HEK293 (cell line): ENCODE measurements around the gene KLF12.
A peak's percentile ranks its signal among the peaks of the same experiment; 100 is the strongest.

Experiments
- CTCF ChIA-PET: fragments of 350-600 bp; formaldehyde crosslinking; extraction: SDS; loops from one replicate; lab custom pipeline; 2021; ENCODE audit warnings: antibody characterized with exemption; lab: Yijun Ruan, JAX
- POLR2A ChIA-PET: fragments of 300-600 bp; formaldehyde crosslinking; extraction: SDS; loops from one replicate; lab custom pipeline; 2020; ENCODE audit warnings: antibody characterized with exemption, inconsistent platforms; lab: Yijun Ruan, JAX
- H3K27ac ChIP-seq: fragments of 200-500 bp; sonication (Bioruptor generic); 2 replicates; pipeline ENCODE4 v1.5.1; 2014; ENCODE audit warnings: low read depth, low read length, control low read depth, inconsistent platforms; ENCODE audit errors: extremely low read depth
- H3K36me3 ChIP-seq, 2 experiments: fragments of 200-500 bp in 1 of 2; sonication (Bioruptor generic) in 1 of 2; 1 replicate in 1 of 2; 2 replicates in 1 of 2; pipeline ENCODE4 v1.5.1; 2014 to 2017; ENCODE audit warnings: inconsistent platforms in 2 of 2, low read length in 2 of 2; ENCODE audit not compliant: control insufficient read depth in 2 of 2, insufficient read depth in 1 of 2
- H3K4me1 ChIP-seq: fragments of 200-500 bp; sonication (Bioruptor generic); 2 replicates; pipeline ENCODE4 v1.5.1; 2014; ENCODE audit warnings: mild to moderate bottlenecking, low read length, inconsistent platforms; ENCODE audit not compliant: control insufficient read depth, insufficient read depth
- H3K4me3 ChIP-seq: 2 replicates; pipeline ENCODE4 v1.5.1; 2011; ENCODE audit warnings: low read depth, mild to moderate bottlenecking, control low read depth, low read length, moderate library complexity
- H3K9me3 ChIP-seq: fragments of 200-500 bp; sonication (Bioruptor generic); 2 replicates; pipeline ENCODE4 v1.5.1; 2014; ENCODE audit warnings: low read depth, low read length, inconsistent platforms; ENCODE audit not compliant: control insufficient read depth, insufficient read depth
- BCL11B ChIP-seq: fragments of 450-650 bp; formaldehyde crosslinking; IDR thresholded peaks from 2 replicates; pipeline ENCODE4 v1.5.1; 2016; ENCODE audit warnings: low read depth, missing biosample characterization, missing genetic modification characterization
- GLIS2 ChIP-seq: fragments of 450-650 bp; formaldehyde crosslinking; IDR thresholded peaks from 2 replicates; pipeline ENCODE4 v1.5.1; 2016; ENCODE audit warnings: missing biosample characterization, missing genetic modification characterization
- HOXC10 ChIP-seq: sonication (generic); formaldehyde crosslinking; IDR thresholded peaks from 2 replicates; pipeline ENCODE4 v1.8.1; 2023; ENCODE audit warnings: mild to moderate bottlenecking, missing genetic modification reagents
- IKZF3 ChIP-seq: fragments of 450-650 bp; IDR thresholded peaks from 2 replicates; pipeline ENCODE4 v1.5.0; 2018; ENCODE audit warnings: missing biosample characterization, mild to moderate bottlenecking, missing genetic modification characterization, moderate library complexity
- KLF17 ChIP-seq: fragments of 450-650 bp; formaldehyde crosslinking; IDR thresholded peaks from 2 replicates; pipeline ENCODE4 v1.5.1; 2016; ENCODE audit warnings: missing biosample characterization, missing genetic modification characterization
- PRDM1 ChIP-seq: fragments of 450-650 bp; formaldehyde crosslinking; IDR thresholded peaks from 2 replicates; pipeline ENCODE4; 2016; ENCODE audit warnings: missing biosample characterization, missing genetic modification characterization
- PRDM6 ChIP-seq: fragments of 450-650 bp; formaldehyde crosslinking; IDR thresholded peaks from 2 replicates; pipeline ENCODE4 v1.5.1; 2017; ENCODE audit warnings: missing biosample characterization, missing genetic modification characterization
- SP2 ChIP-seq: fragments of 450-650 bp; formaldehyde crosslinking; IDR thresholded peaks from 2 replicates; pipeline ENCODE4 v1.5.1; 2016; ENCODE audit warnings: missing biosample characterization, missing genetic modification characterization
- TRIM28 ChIP-seq: IDR thresholded peaks from 2 replicates; pipeline ENCODE4 v1.6.1; 2011; ENCODE audit warnings: low read length, control low read depth, borderline replicate concordance
- YY2 ChIP-seq: fragments of 450-650 bp; formaldehyde crosslinking; IDR thresholded peaks from 2 replicates; pipeline ENCODE4 v1.5.1; 2016; ENCODE audit warnings: missing biosample characterization, missing genetic modification characterization
- ZBTB20 ChIP-seq: fragments of 450-650 bp; formaldehyde crosslinking; IDR thresholded peaks from 2 replicates; pipeline ENCODE4 v1.5.1; 2016; ENCODE audit warnings: missing biosample characterization, missing genetic modification characterization
- ZBTB48 ChIP-seq: fragments of 450-650 bp; formaldehyde crosslinking; IDR thresholded peaks from 2 replicates; pipeline ENCODE4 v1.5.1; 2016; ENCODE audit warnings: missing biosample characterization, missing genetic modification characterization
- ZNF184 ChIP-seq: fragments of 450-650 bp; IDR thresholded peaks from 2 replicates; pipeline ENCODE4 v1.5.1; 2018; ENCODE audit warnings: missing biosample characterization, mild to moderate bottlenecking, missing genetic modification characterization
- ZNF488 ChIP-seq: fragments of 450-650 bp; formaldehyde crosslinking; IDR thresholded peaks from 2 replicates; pipeline ENCODE4 v1.5.1; 2016; ENCODE audit warnings: missing biosample characterization, missing genetic modification characterization
- ZNF549 ChIP-seq: fragments of 450-650 bp; IDR thresholded peaks from 2 replicates; pipeline ENCODE4 v1.5.1; 2018; ENCODE audit warnings: missing biosample characterization, missing genetic modification characterization, mild to moderate bottlenecking, inconsistent platforms, moderate library complexity
- ZNF558 ChIP-seq: fragments of 450-650 bp; formaldehyde crosslinking; IDR thresholded peaks from 2 replicates; pipeline ENCODE4 v1.5.1; 2016; ENCODE audit warnings: missing biosample characterization, missing genetic modification characterization
- ZNF560 ChIP-seq: fragments of 450-650 bp; formaldehyde crosslinking; IDR thresholded peaks from 2 replicates; pipeline ENCODE4 v1.5.1; 2017; ENCODE audit warnings: missing biosample characterization, missing genetic modification characterization, borderline replicate concordance
- ZNF623 ChIP-seq: fragments of 450-650 bp; formaldehyde crosslinking; IDR thresholded peaks from 2 replicates; pipeline ENCODE4 v1.5.1; 2016; ENCODE audit warnings: missing biosample characterization, missing genetic modification characterization
- ZNF670 ChIP-seq: fragments of 450-650 bp; formaldehyde crosslinking; IDR thresholded peaks from 2 replicates; pipeline ENCODE4 v1.5.1; 2016; ENCODE audit warnings: missing biosample characterization, missing genetic modification characterization, low read depth
- ZNF785 ChIP-seq: fragments of 450-650 bp; formaldehyde crosslinking; IDR thresholded peaks from 2 replicates; pipeline ENCODE4 v1.5.1; 2016; ENCODE audit warnings: missing biosample characterization, missing genetic modification characterization
- TF ChIP-seq, protein P1 (sequence below): fragments of 450-650 bp; formaldehyde crosslinking; IDR thresholded peaks from 2 replicates; pipeline ENCODE4 v1.5.1; 2016; ENCODE audit warnings: missing biosample characterization, missing genetic modification characterization
- TF ChIP-seq, protein P2 (sequence below): fragments of 450-650 bp; formaldehyde crosslinking; optimal IDR thresholded peaks from 2 replicates; pipeline ENCODE3; 2016; ENCODE audit warnings: missing biosample characterization, mild to moderate bottlenecking, missing genetic modification characterization

Gene KLF12

DNA sequence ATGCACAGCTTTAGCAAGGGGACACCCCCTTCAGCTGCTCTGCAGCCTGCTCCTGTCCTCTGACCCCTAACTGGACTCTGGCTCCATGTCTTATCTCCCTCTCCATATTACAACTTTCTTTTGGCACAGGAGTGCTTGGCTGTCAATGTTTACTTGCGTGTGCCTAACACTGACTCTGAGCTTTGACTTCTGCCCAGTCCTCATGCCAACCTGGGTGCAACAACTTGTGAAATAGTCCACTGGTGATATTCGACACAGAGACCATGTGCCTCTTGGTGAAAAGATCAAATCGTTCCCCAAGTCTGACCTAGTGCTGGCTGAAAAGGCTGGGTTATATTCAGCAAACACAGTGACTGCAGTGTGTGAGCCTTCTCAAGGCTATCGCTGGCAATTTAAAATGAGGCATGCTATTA lies 34.1 kb upstream of the KLF12 start (continued):
- TF ChIP-seq, protein P1, sequence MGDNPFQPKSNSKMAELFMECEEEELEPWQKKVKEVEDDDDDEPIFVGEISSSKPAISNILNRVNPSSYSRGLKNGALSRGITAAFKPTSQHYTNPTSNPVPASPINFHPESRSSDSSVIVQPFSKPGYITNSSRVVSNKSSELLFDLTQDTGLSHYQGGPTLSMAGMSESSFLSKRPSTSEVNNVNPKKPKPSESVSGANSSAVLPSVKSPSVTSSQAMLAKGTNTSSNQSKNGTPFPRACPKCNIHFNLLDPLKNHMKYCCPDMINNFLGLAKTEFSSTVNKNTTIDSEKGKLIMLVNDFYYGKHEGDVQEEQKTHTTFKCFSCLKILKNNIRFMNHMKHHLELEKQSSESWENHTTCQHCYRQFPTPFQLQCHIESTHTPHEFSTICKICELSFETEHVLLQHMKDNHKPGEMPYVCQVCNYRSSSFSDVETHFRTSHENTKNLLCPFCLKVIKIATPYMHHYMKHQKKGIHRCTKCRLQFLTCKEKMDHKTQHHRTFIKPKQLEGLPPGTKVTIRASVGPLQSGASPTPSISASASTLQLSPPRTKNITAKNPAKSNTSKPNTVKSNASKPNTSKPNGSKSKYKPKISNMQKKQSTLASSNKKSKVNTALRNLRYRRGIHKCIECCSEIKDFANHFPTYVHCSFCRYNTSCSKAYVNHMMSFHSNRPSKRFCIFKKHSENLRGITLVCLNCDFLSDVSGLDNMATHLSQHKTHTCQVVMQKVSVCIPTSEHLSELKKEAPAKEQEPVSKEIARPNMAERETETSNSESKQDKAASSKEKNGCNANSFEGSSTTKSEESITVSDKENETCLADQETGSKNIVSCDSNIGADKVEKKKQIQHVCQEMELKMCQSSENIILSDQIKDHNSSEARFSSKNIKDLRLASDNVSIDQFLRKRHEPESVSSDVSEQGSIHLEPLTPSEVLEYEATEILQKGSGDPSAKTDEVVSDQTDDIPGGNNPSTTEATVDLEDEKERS (tag by site-specific recombination), result no peak
- TF ChIP-seq YY2 (tag by site-specific recombination), result no peak
- no peak for TF ChIP-seq HOXC10

GRCh38 chr13:74166261-74167004 lies 32.2 kb upstream of the KLF12 start:
- no peaks in the 10 kb centered on the region for H3K36me3 ChIP-seq
- no peaks in the 10 kb centered on the region for H3K9me3 ChIP-seq
- TF ChIP-seq ZNF560 (tag by site-specific recombination), result no peak
- TF ChIP-seq ZNF785, result no peak
- TF ChIP-seq ZNF549 (tag by site-specific recombination), result no peak
- TF ChIP-seq ZNF670 (tag by site-specific recombination), result no peak
- TF ChIP-seq ZNF623 (tag by site-specific recombination), result no peak
- TF ChIP-seq PRDM6, result no peak
- TF ChIP-seq ZNF184 (tag by site-specific recombination), result no peak
- TF ChIP-seq ZNF558 (tag by site-specific recombination), result no peak
- no peak for TF ChIP-seq SP2 (tag by site-specific recombination)
- no peak for TF ChIP-seq ZBTB20 (tag by site-specific recombination)
- TF ChIP-seq TRIM28, result no peak
- TF ChIP-seq PRDM1 (tag by site-specific recombination), result no peak
- TF ChIP-seq KLF17 (tag by site-specific recombination), result no peak
- no peak overlapping the region for H3K27ac ChIP-seq
- ChIA-PET CTCF (no interaction called here), POLR2A (no interaction called here)
- H3K4me1 ChIP-seq, result no peaks in the 10 kb centered on the region
- no peak overlapping the region for H3K4me3 ChIP-seq

GRCh38 chr13:74162782-74163181 lies 28.6 kb upstream of the KLF12 start:
- CTCF ChIA-PET, result no interaction called here
- TF ChIP-seq IKZF3 (tag by site-specific recombination) (no peak), BCL11B (tag by site-specific recombination) (no peak), PRDM1 (tag by site-specific recombination) (peak; percentile 91), GLIS2 (no peak), ZNF488 (tag by site-specific recombination) (no peak), ZBTB48 (tag by site-specific recombination) (no peak)
- TF ChIP-seq, protein P2, sequence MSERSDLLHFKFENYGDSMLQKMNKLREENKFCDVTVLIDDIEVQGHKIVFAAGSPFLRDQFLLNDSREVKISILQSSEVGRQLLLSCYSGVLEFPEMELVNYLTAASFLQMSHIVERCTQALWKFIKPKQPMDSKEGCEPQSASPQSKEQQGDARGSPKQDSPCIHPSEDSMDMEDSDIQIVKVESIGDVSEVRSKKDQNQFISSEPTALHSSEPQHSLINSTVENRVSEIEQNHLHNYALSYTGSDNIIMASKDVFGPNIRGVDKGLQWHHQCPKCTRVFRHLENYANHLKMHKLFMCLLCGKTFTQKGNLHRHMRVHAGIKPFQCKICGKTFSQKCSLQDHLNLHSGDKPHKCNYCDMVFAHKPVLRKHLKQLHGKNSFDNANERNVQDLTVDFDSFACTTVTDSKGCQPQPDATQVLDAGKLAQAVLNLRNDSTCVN, result no peak
- TF ChIP-seq, all 188 proteins: peak for 1

More at GRCh38 chr13:74162782-74163181, 28.6 kb upstream of the KLF12 start:
- POLR2A ChIA-PET, result no interaction called here
- H3K36me3 ChIP-seq, result no peaks in the 10 kb centered on the region
- no peaks in the 10 kb centered on the region for H3K4me1 ChIP-seq
- no peak overlapping the region for H3K27ac ChIP-seq
- H3K4me3 ChIP-seq, result no peak overlapping the region
- no peaks in the 10 kb centered on the region for H3K9me3 ChIP-seq
